Lung (tissue), 12 donors: Measurements from ENCODE around the gene TMEM250. TPM values are rescaled to one million over a fixed set of nuclear protein-coding genes. Genes with fewer than 3 reads are reported as not detected.

Experiments
- ATAC-seq: fragments of 200-7000 bp; cut with Tn5 transposase; one replicate; pipeline ENCODE4 v1.9.1; 2020; ENCODE audit warnings: moderate number of reproducible peaks; ENCODE audit not compliant: insufficient read depth, low FRiP score
- DNase-seq, 3 donors: peaks; one replicate each; pipeline ENCODE4 v3.0.0-alpha.2; 2013 to 2017
- H3K27ac ChIP-seq, 2 donors: one replicate each; pipeline ENCODE4 v1.5.1; 2013; ENCODE audit warnings: mild to moderate bottlenecking in 2 of 2, moderate library complexity in 2 of 2, control low read depth in 1 of 2, inconsistent platforms in 1 of 2, low read depth in 1 of 2, low read length in 1 of 2
- H3K27me3 ChIP-seq, 3 donors: one replicate each; pipeline ENCODE4 v1.5.1; 2013; ENCODE audit warnings: low read length in 2 of 3; ENCODE audit not compliant: control insufficient read depth in 3 of 3, insufficient read depth in 3 of 3
- H3K36me3 ChIP-seq, 4 donors: one replicate each; pipeline ENCODE4 v1.5.1; 2013; ENCODE audit warnings: low read length in 4 of 4, mild to moderate bottlenecking in 1 of 4, moderate library complexity in 1 of 4; ENCODE audit not compliant: control insufficient read depth in 4 of 4, insufficient read depth in 4 of 4
- H3K4me1 ChIP-seq, 5 donors: one replicate each; pipeline ENCODE4 v1.5.1; 2013; ENCODE audit warnings: low read length in 5 of 5, mild to moderate bottlenecking in 2 of 5, moderate library complexity in 1 of 5; ENCODE audit not compliant: control insufficient read depth in 5 of 5, insufficient read depth in 5 of 5
- H3K4me3 ChIP-seq: one replicate; pipeline ENCODE4 v1.5.1; 2013; ENCODE audit warnings: mild to moderate bottlenecking, control low read depth, moderate library complexity
- H3K9ac ChIP-seq, 2 donors: one replicate each; pipeline ENCODE4 v1.5.1; 2013; ENCODE audit warnings: low read length in 2 of 2, control low read depth in 1 of 2; ENCODE audit not compliant: insufficient read depth in 1 of 2
- H3K9me3 ChIP-seq, 4 donors: one replicate each; pipeline ENCODE4 v1.5.1; 2013; ENCODE audit warnings: low read length in 3 of 4, mild to moderate bottlenecking in 1 of 4, moderate library complexity in 1 of 4; ENCODE audit not compliant: control insufficient read depth in 4 of 4, insufficient read depth in 3 of 4
- WGBS, 2 donors: extraction: QIAGEN DNeasy Blood & Tissue Kit; methylation state at CpG; one replicate each; pipeline ENCODE4 v1.1.7; 2013; 5-methylcytosine and 5-hydroxymethylcytosine counted together
- polyA plus RNA-seq, 2 donors: library from polyadenylated mRNA; stranded (reverse); fragments of 200-250 nt; gene quantifications; one replicate each; pipeline ENCODE4 v1.2.1, GENCODE V29; 2013
- total RNA-seq, 2 donors: library from RNA; depleted of rRNA in 1 of 2; stranded (reverse); fragments of >200 nt in 1 of 2; gene quantifications; one replicate each; pipeline ENCODE4 v1.2.1, GENCODE V29; 2014 to 2021
- TF ChIP-seq, protein P1 (sequence below): IDR thresholded peaks from 2 replicates; pipeline ENCODE4 v1.5.1; 2012; ENCODE audit warnings: mild to moderate bottlenecking; ENCODE audit errors: control extremely low read depth, extremely low read depth
- donor health status: control.
- donor health status: control.
- donor health status: Bipolar disorder and iron deficiency.
- donor health status: healthy.
- donor health status: DM: yes; HTN: yes; CAD: no.

The TMEM250 gene
- total and polyA plus RNA-seq, 4 donors = 13.0 to 47.9 (median 27.2) TPM

DNA sequence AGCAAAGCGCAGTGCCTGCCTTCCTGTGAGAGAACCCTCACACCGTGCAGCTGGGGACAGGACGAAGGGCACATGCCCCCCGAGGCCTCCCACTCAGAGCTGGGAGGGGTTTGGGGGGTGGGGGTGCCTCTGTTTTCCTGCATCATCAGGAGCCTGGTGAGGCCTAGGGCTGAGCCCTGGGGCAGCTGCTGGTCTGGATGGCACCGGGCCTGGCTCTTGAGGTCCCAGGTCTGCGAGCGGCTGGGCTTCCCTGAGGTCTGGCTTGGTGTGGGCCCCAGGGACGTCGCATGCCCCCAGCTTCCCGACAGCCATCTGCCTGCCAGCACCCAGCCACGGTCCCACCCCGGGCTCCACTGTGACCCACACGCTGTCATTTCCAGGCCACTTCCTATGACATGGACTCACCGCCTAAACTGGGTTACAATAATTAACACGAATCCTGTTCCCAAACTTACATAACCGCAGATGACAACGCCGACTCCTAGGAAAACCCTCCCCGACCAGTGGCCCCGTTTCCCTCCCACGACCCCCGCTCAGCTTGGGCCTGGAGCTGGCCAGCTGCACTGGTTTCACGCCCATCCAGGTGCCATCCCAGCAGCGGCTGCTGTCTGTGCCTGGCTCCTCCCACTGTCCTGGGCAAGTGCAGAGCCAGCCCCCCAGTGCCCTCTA is 32.3 kb downstream of the TMEM250 start:
- H3K36me3 ChIP-seq = peaks cover 0 to 4% (median 0%) of the 10 kb centered on the region in 4 donors

DNA sequence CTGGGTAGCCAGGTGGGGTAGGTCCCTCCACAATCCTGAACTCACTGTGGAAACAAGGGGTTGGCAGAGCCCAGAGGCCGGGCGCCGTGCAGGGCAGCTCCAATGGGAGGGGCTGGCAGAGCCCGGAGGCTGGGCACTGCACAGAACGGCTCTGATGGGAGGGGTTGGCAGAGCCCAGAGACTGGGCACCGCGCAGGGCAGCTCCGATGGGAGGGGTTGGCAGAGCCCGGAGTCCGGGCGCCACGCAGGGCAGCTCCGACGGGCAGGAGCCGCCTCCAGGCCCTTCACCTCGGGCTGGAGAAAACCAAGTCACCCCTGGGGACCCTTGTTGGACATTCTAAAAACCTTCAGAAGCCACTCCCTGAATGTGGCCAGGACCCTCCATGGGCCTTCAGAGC is 32.9 kb downstream of the TMEM250 start:
- TF ChIP-seq, protein P1, sequence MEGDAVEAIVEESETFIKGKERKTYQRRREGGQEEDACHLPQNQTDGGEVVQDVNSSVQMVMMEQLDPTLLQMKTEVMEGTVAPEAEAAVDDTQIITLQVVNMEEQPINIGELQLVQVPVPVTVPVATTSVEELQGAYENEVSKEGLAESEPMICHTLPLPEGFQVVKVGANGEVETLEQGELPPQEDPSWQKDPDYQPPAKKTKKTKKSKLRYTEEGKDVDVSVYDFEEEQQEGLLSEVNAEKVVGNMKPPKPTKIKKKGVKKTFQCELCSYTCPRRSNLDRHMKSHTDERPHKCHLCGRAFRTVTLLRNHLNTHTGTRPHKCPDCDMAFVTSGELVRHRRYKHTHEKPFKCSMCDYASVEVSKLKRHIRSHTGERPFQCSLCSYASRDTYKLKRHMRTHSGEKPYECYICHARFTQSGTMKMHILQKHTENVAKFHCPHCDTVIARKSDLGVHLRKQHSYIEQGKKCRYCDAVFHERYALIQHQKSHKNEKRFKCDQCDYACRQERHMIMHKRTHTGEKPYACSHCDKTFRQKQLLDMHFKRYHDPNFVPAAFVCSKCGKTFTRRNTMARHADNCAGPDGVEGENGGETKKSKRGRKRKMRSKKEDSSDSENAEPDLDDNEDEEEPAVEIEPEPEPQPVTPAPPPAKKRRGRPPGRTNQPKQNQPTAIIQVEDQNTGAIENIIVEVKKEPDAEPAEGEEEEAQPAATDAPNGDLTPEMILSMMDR = no peak
- DNase-seq = peak in 1 of 3 donors; percentile 12
- Histone ChIP-seq H3K27me3 (no peaks in the 10 kb centered on the region), H3K36me3 (peaks cover 0 to 4% (median 0%) of the 10 kb centered on the region in 4 donors), H3K4me3 (no peak overlapping the region), H3K9ac (no peak overlapping the region), H3K9me3 (no peaks in the 10 kb centered on the region), H3K4me1 (peaks cover 0 to 26% (median 11%) of the 10 kb centered on the region in 5 donors), H3K27ac (peak overlapping the region in 1 of 2 donors; percentile 46)
- WGBS, 2 donors = 45 to 90% methylated on average over 16 of the region's 16 CpGs
- ATAC-seq = peak; percentile 82

More for the DNA sequence above, 32.3 kb downstream of the TMEM250 start:
- no peak for ATAC-seq
- no peaks in the 10 kb centered on the region for H3K27me3 ChIP-seq
- H3K4me3 ChIP-seq = no peak overlapping the region
- peak overlapping the region in 1 of 2 donors; percentile 51 for H3K27ac ChIP-seq
- no peaks in the 10 kb centered on the region for H3K9me3 ChIP-seq
- no peak for DNase-seq
- TF ChIP-seq, protein P1 = no peak
- peaks cover 0 to 24% (median 6%) of the 10 kb centered on the region in 5 donors for H3K4me1 ChIP-seq
- 58 to 61% methylated on average over 24 of the region's 24 CpGs for WGBS, 2 donors
- H3K9ac ChIP-seq = no peak overlapping the region

DNA sequence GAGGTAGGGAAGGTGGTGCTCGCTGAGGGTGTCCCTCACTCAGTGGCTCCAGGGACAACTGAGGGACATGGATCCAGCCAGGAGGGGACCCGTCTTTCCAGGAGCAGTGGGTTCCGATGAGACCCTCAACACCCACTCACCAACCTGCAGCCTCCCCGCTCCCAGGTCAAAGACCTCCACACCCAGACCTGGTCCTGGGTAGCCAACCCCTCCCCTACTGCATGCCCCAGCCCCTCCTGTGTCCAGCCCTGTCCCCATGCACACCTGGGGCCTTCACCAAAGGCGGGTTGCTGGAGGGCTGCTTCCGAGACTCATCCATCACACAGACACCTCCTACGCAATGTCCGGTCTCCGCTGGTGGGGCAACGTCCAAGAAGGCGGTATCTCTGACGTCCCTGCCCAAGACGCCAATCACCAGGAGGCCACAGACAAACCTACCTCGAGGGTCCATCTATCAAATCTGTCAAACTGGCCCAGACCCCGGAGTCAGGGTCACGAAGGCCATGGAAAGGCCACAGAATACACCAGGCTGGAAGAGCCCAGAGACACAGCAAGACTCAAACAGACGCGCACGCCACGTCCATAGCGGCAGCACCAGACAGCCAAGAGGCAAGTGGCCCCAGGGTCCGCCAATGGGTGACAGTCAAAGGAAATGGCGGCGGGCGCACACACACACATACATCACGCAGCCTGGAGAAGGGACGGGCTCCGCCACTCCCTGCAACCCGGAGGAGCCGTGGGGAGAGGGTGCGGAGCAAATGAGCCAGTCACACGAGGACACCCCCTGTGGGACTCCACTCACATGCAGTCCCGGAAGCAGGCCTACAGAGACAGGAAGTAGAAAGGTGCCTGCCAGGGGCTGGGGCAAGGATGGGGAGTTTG is 34.4 kb downstream of the TMEM250 start:
- Histone ChIP-seq H3K27ac (no peak overlapping the region), H3K4me1 (peaks cover 0 to 36% (median 12%) of the 10 kb centered on the region in 5 donors), H3K27me3 (no peaks in the 10 kb centered on the region), H3K36me3 (peaks cover 0 to 6% (median 0%) of the 10 kb centered on the region in 4 donors), H3K4me3 (no peak overlapping the region), H3K9ac (no peak overlapping the region), H3K9me3 (no peaks in the 10 kb centered on the region)
- ATAC-seq (no peak), DNase-seq (peak in 1 of 3 donors; percentile 11)
- 79 to 87% methylated on average over 33 of the region's 33 CpGs for WGBS, 2 donors
- TF ChIP-seq, protein P1 = no peak
